Suprapubic skin (tissue), 4 donors: ENCODE data around the gene NAPG.

Experiments used
- EP300 ChIP-seq: sonication (generic); formaldehyde crosslinking; IDR thresholded peaks from one replicate; pipeline ENCODE4 v1.6.1; 2017; ENCODE audit warnings: antibody characterized with exemption
- POLR2A ChIP-seq, 2 donors: fragments of 450-650 bp; IDR thresholded peaks; one replicate each; pipeline ENCODE4 v1.6.1; 2017; ENCODE audit warnings: antibody characterized with exemption in 2 of 2, mild to moderate bottlenecking in 2 of 2, moderate library complexity in 2 of 2
- POLR2AphosphoS5 ChIP-seq, 3 donors: sonication (generic); formaldehyde crosslinking; IDR thresholded peaks; one replicate each; pipeline ENCODE4 v1.6.1; 2017; ENCODE audit warnings: antibody characterized with exemption in 3 of 3
- TF ChIP-seq, protein P1 (sequence below), 2 donors: fragments of 200-600 bp in 1 of 2; fragments of 450-650 bp in 1 of 2; sonication (generic) in 1 of 2; IDR thresholded peaks; one replicate each; pipeline ENCODE4 v1.5.1; 2016 to 2019; ENCODE audit warnings: antibody characterized with exemption in 2 of 2, mild to moderate bottlenecking in 1 of 2, moderate library complexity in 1 of 2

DNA sequence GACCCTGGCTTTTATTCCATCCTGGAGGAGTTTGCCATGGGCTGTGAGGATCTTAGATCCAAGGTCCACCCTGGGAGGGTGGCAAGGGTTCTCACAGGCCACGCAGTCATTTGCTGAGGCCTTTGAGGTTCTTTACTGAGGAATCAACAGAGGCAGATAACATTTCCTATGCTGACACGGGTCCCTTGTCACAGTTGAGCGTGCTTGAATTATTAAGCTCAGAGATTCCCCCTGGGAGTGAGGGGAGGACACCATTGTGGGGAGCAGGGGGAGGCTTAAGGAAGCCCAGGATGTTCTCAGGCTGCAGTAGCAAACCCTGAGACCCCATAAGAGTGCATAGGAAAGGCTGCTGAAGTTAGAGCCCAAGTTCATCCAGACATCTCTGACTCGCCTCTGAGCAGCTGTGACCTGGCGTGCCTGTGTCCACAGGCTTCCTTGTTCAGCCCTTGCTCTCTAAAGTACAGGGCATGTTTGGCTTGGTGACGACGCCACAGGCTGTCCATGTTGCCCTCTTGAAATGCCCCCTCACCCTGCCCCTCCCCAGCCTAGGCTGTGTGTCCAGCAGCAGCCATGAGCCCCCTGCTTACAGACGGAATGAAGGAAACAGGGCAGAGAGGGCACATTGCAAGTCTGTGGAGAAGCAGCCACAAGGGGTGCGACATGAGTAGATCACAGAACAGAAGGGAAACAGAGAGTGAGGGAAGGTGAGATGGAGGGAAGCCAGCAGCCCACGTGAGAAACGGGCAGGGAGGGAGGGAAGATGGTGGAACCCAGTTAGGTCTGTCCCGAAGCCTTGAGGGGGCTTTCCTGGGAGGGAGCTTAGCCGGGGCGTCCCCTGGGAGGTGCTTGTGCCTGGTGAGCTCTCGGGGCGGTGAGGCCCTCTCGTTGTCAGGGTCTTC lies 34.0 kb downstream of the NAPG start:
- TF ChIP-seq POLR2AphosphoS5 (IDR thresholded peaks at IDR 0.05) (no peak), POLR2A (IDR thresholded peaks at IDR 0.05) (no peak), EP300 (no peak)
- TF ChIP-seq, protein P1, sequence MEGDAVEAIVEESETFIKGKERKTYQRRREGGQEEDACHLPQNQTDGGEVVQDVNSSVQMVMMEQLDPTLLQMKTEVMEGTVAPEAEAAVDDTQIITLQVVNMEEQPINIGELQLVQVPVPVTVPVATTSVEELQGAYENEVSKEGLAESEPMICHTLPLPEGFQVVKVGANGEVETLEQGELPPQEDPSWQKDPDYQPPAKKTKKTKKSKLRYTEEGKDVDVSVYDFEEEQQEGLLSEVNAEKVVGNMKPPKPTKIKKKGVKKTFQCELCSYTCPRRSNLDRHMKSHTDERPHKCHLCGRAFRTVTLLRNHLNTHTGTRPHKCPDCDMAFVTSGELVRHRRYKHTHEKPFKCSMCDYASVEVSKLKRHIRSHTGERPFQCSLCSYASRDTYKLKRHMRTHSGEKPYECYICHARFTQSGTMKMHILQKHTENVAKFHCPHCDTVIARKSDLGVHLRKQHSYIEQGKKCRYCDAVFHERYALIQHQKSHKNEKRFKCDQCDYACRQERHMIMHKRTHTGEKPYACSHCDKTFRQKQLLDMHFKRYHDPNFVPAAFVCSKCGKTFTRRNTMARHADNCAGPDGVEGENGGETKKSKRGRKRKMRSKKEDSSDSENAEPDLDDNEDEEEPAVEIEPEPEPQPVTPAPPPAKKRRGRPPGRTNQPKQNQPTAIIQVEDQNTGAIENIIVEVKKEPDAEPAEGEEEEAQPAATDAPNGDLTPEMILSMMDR (IDR thresholded peaks at IDR 0.05) = no peak
